ENCODE data around the gene LRRC40. TPM values are rescaled to one million over a fixed set of nuclear protein-coding genes. Genes with fewer than 3 reads are reported as not detected.

Gene LRRC40
- total RNA-seq, 1 donor, result 18.5 TPM

DNA sequence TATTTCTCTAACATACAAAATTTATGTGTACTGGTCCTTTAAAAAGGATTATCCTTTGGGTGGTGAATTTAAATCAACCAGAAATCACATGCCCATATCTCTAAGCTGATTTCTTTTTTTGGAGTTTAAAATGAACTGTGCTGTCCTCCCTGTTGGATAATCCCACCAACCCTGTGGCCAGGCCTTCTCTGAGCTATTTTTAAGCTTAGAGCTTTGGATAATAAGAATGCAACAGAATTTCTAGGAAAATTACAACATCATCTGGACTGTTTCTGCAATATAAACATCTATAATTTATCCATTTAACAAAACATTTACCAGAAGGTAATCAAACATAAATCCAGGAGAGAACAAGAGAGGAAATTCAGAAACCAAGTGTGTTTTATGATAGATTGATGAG lies 88.3 kb downstream of the LRRC40 start:
- no peak overlapping the region for H3K4me2 ChIP-seq (ENCODE audit: insufficient read depth, low read length)
- H3K27ac ChIP-seq (ENCODE audit: low read depth, low read length), result no peak overlapping the region
- H3K27me3 ChIP-seq (ENCODE audit: insufficient read depth, low read length), result no peaks in the 10 kb centered on the region
- DNase-seq (ENCODE audit: insufficient read length, low spot score, missing footprints), result no peak
- no peaks in the 10 kb centered on the region for H3K4me1 ChIP-seq (ENCODE audit: insufficient read depth, low read length)
- H3K36me3 ChIP-seq (ENCODE audit: insufficient read depth, low read length), result no peaks in the 10 kb centered on the region
- H3K79me2 ChIP-seq (ENCODE audit: insufficient read depth, low read length), result no peaks in the 10 kb centered on the region
- H3K4me3 ChIP-seq (ENCODE audit: insufficient read depth, low read length), result no peak overlapping the region
- H4K20me1 ChIP-seq (ENCODE audit: insufficient read depth, low read length), result no peaks in the 10 kb centered on the region
- no peak overlapping the region for H2AFZ ChIP-seq (ENCODE audit: low read length)
- TF ChIP-seq, protein P1, sequence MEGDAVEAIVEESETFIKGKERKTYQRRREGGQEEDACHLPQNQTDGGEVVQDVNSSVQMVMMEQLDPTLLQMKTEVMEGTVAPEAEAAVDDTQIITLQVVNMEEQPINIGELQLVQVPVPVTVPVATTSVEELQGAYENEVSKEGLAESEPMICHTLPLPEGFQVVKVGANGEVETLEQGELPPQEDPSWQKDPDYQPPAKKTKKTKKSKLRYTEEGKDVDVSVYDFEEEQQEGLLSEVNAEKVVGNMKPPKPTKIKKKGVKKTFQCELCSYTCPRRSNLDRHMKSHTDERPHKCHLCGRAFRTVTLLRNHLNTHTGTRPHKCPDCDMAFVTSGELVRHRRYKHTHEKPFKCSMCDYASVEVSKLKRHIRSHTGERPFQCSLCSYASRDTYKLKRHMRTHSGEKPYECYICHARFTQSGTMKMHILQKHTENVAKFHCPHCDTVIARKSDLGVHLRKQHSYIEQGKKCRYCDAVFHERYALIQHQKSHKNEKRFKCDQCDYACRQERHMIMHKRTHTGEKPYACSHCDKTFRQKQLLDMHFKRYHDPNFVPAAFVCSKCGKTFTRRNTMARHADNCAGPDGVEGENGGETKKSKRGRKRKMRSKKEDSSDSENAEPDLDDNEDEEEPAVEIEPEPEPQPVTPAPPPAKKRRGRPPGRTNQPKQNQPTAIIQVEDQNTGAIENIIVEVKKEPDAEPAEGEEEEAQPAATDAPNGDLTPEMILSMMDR (IDR thresholded peaks at IDR 0.05; ENCODE audit: extremely low read depth, low read depth, low read length), result no peak
- H3K9me3 ChIP-seq (ENCODE audit: low read depth, low read length), result no peaks in the 10 kb centered on the region

DNA sequence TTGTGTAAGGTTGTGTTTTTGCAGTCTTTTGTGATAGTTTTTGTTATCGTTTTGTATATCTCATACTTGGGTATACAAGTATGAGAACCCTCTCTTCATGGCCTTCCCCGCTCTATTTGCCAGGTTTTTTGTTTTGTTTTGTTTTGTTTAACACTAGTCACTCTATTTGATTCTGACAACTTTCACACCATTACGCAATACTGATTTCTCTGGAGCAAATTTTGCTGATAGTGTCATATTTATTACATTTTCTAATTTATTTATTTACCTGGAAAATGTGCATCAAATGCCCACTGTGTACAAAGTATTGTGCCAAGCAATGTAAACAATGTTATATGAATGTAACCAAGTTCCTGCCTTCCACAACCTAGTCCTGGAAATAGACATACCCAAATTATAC lies 90.1 kb downstream of the LRRC40 start:
- Histone ChIP-seq H3K4me2 (ENCODE audit: insufficient read depth, low read length) (no peak overlapping the region), H3K4me1 (ENCODE audit: insufficient read depth, low read length) (no peaks in the 10 kb centered on the region), H3K27ac (ENCODE audit: low read depth, low read length) (no peak overlapping the region), H3K9me3 (ENCODE audit: low read depth, low read length) (no peaks in the 10 kb centered on the region), H3K4me3 (ENCODE audit: insufficient read depth, low read length) (no peak overlapping the region), H3K36me3 (ENCODE audit: insufficient read depth, low read length) (no peaks in the 10 kb centered on the region), H3K27me3 (ENCODE audit: insufficient read depth, low read length) (no peaks in the 10 kb centered on the region), H4K20me1 (ENCODE audit: insufficient read depth, low read length) (no peaks in the 10 kb centered on the region), H2AFZ (ENCODE audit: low read length) (no peak overlapping the region), H3K79me2 (ENCODE audit: insufficient read depth, low read length) (no peaks in the 10 kb centered on the region)
- no peak for DNase-seq (ENCODE audit: insufficient read length, low spot score, missing footprints)
- TF ChIP-seq, protein P1 (IDR thresholded peaks at IDR 0.05; ENCODE audit: extremely low read depth, low read depth, low read length), result no peak

DNA sequence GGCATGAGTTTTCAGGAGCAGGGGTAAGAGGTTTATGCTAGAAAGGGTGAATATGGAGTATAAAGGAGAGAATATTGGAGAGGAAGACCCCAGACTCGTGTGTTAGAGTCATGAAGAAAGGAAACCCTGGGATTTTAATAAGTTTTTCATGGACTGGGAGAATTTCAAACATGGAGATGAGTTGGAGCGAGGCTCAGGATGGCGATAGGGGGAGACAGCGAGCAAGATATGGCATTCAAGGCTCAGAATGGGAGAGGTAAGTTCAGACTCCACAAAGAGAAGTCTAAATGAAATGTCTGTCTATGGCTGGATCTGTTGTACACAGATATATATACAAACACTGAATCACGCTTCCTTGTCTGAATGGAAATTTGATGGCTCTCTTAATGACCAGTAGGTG lies 92.5 kb downstream of the LRRC40 start:
- Histone ChIP-seq H3K79me2 (ENCODE audit: insufficient read depth, low read length) (no peaks in the 10 kb centered on the region), H3K4me1 (ENCODE audit: insufficient read depth, low read length) (no peaks in the 10 kb centered on the region), H3K27me3 (ENCODE audit: insufficient read depth, low read length) (no peaks in the 10 kb centered on the region), H4K20me1 (ENCODE audit: insufficient read depth, low read length) (no peaks in the 10 kb centered on the region), H2AFZ (ENCODE audit: low read length) (no peak overlapping the region), H3K4me3 (ENCODE audit: insufficient read depth, low read length) (no peak overlapping the region), H3K27ac (ENCODE audit: low read depth, low read length) (no peak overlapping the region), H3K4me2 (ENCODE audit: insufficient read depth, low read length) (no peak overlapping the region), H3K36me3 (ENCODE audit: insufficient read depth, low read length) (no peaks in the 10 kb centered on the region), H3K9me3 (ENCODE audit: low read depth, low read length) (no peaks in the 10 kb centered on the region)
- TF ChIP-seq, protein P1 (IDR thresholded peaks at IDR 0.05; ENCODE audit: extremely low read depth, low read depth, low read length), result no peak
- DNase-seq (ENCODE audit: insufficient read length, low spot score, missing footprints), result no peak

DNA sequence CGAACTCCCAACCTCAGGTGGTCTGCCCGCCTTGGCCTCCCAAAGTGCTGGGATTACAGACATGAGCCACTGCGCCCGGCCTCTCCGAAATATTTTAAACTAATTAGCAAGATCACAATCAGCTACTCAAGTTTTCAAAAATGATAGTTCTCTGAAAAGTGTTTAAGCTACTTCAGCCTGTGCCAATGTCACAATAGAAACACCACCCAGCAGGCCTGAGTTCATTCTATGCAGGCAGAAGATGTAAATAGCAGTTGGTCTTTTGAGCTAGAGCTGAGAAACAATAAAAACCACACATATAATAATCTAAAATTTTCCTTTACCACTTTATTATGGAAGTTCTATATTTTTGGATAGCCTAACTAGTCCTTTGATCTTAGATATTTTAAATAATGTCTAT lies 96.1 kb downstream of the LRRC40 start:
- H3K27me3 ChIP-seq (ENCODE audit: insufficient read depth, low read length), result no peaks in the 10 kb centered on the region
- TF ChIP-seq, protein P1 (IDR thresholded peaks at IDR 0.05; ENCODE audit: extremely low read depth, low read depth, low read length), result no peak
- H4K20me1 ChIP-seq (ENCODE audit: insufficient read depth, low read length), result no peaks in the 10 kb centered on the region

More for the DNA sequence above, 96.1 kb downstream of the LRRC40 start:
- Histone ChIP-seq H3K79me2 (ENCODE audit: insufficient read depth, low read length) (no peaks in the 10 kb centered on the region), H3K36me3 (ENCODE audit: insufficient read depth, low read length) (no peaks in the 10 kb centered on the region), H3K27ac (ENCODE audit: low read depth, low read length) (no peak overlapping the region), H3K4me1 (ENCODE audit: insufficient read depth, low read length) (no peaks in the 10 kb centered on the region), H3K4me3 (ENCODE audit: insufficient read depth, low read length) (no peak overlapping the region), H3K4me2 (ENCODE audit: insufficient read depth, low read length) (no peak overlapping the region), H2AFZ (ENCODE audit: low read length) (no peak overlapping the region), H3K9me3 (ENCODE audit: low read depth, low read length) (no peaks in the 10 kb centered on the region)
- no peak for DNase-seq (ENCODE audit: insufficient read length, low spot score, missing footprints)
